H1 (cell line): ENCODE results near the gene MUC13. TPM values are rescaled to one million over a fixed set of nuclear protein-coding genes. Genes with fewer than 3 reads are reported as not detected.

ENCODE experiments used
- CTCF ChIA-PET: fragments of 300-600 bp; sonication (Branson Sonifier 250); formaldehyde crosslinking; loops from one replicate; lab custom pipeline; 2021; ENCODE audit not compliant: partially characterized antibody; lab: Charles Lee
- POLR2A ChIA-PET: fragments of 300-600 bp; sonication (Branson Sonifier 250); formaldehyde crosslinking; loops from one replicate; lab custom pipeline; 2021; ENCODE audit warnings: inconsistent platforms; ENCODE audit not compliant: partially characterized antibody; lab: Charles Lee
- DNase-seq, 2 experiments: peaks; one replicate each; pipeline versions ENCODE4 v3.0.0 to v3.0.0-alpha.2; 2010 to 2022; ENCODE audit warnings: low spot score in 2 of 2, low read depth in 1 of 2, mixed read lengths in 1 of 2
- FAIRE-seq: peaks from 2 replicates; lab custom pipeline; 2011; peaks lifted over from hg19 to GRCh38; lab: Jason Lieb, UNC
- H2AFZ ChIP-seq: 2 replicates; pipeline ENCODE4 v1.8.1; 2012; ENCODE audit warnings: low read length, inconsistent platforms
- H2AK5ac ChIP-seq: 2 replicates; pipeline ENCODE4 v1.6.1; 2013; ENCODE audit warnings: low read depth, low read length
- H2BK120ac ChIP-seq: replicated peaks from 2 replicates; pipeline ENCODE3; 2013; ENCODE audit warnings: low read depth, low read length, inconsistent platforms
- H2BK12ac ChIP-seq: 2 replicates; pipeline ENCODE4 v1.6.1; 2013; ENCODE audit warnings: low read depth, low read length
- H2BK15ac ChIP-seq: 2 replicates; pipeline ENCODE4 v1.6.1; 2013; ENCODE audit warnings: low read length
- H2BK20ac ChIP-seq: 2 replicates; pipeline ENCODE4 v1.6.1; 2013; ENCODE audit warnings: low read length
- H2BK5ac ChIP-seq: 2 replicates; pipeline ENCODE4 v1.6.1; 2013; ENCODE audit warnings: low read depth, low read length
- H3K14ac ChIP-seq: 2 replicates; pipeline ENCODE4 v1.6.1; 2013; ENCODE audit warnings: inconsistent platforms; ENCODE audit not compliant: insufficient read length
- H3K18ac ChIP-seq: 2 replicates; pipeline ENCODE4 v1.6.1; 2013; ENCODE audit warnings: low read length; ENCODE audit errors: extremely low read depth
- H3K23ac ChIP-seq: 2 replicates; pipeline ENCODE4 v1.6.1; 2013; ENCODE audit warnings: inconsistent platforms; ENCODE audit not compliant: insufficient read length
- H3K23me2 ChIP-seq: 2 replicates; pipeline ENCODE4 v1.6.1; 2013; ENCODE audit warnings: low read depth, low read length
- H3K27ac ChIP-seq: 2 replicates; pipeline ENCODE4 v1.6.1; 2011; ENCODE audit warnings: low read depth, low read length, inconsistent platforms
- H3K27me3 ChIP-seq, 4 experiments: replicated peaks in 1 of 4; 1 replicate in 1 of 4; 2 replicates in 3 of 4; pipeline versions ENCODE4 v1.6.1 to v1.8.1; 2011 to 2013; ENCODE audit warnings: low read length in 3 of 4, mild to moderate bottlenecking in 3 of 4, inconsistent platforms in 2 of 4, mixed read lengths in 2 of 4, moderate library complexity in 1 of 4; ENCODE audit not compliant: control insufficient read depth in 3 of 4, insufficient read depth in 3 of 4; ENCODE audit errors: extremely low read depth in 1 of 4
- H3K36me3 ChIP-seq, 4 experiments: 2 replicates each; pipeline versions ENCODE4 v1.6.1 to v1.8.1; 2011 to 2013; ENCODE audit warnings: mild to moderate bottlenecking in 4 of 4, low read length in 3 of 4, moderate library complexity in 2 of 4, control low read depth in 1 of 4, inconsistent platforms in 1 of 4; ENCODE audit not compliant: insufficient read depth in 4 of 4, control insufficient read depth in 2 of 4
- H3K4ac ChIP-seq: replicated peaks from 2 replicates; pipeline ENCODE3; 2013; ENCODE audit warnings: low read length, low read depth, mixed read lengths, inconsistent platforms; ENCODE audit not compliant: insufficient read length
- H3K4me1 ChIP-seq, 4 experiments: replicated peaks in 1 of 4; 1 replicate in 1 of 4; 2 replicates in 3 of 4; pipeline versions ENCODE4 v1.6.1 to v1.8.1; 2011 to 2013; ENCODE audit warnings: low read length in 3 of 4, inconsistent platforms in 2 of 4, mixed read lengths in 1 of 4; ENCODE audit not compliant: insufficient read depth in 4 of 4, control insufficient read depth in 3 of 4
- H3K4me2 ChIP-seq, 2 experiments: 2 replicates each; pipeline versions ENCODE4 v1.6.1 to v1.8.1; 2011 to 2013; ENCODE audit warnings: low read depth in 2 of 2, low read length in 2 of 2, control low read depth in 1 of 2, inconsistent platforms in 1 of 2, mild to moderate bottlenecking in 1 of 2; ENCODE audit not compliant: insufficient read depth in 1 of 2
- H3K4me3 ChIP-seq, 4 experiments: fragments of 200-600, 300-600 bp in 1 of 4; sonication (generic), shearing (Covaris generic), sonication (Bioruptor Twin) in 1 of 4; 2 replicates each; pipeline versions ENCODE4 v1.5.1 to v1.8.1; 2011 to 2016; ENCODE audit warnings: low read length in 4 of 4, low read depth in 3 of 4, control low read depth in 2 of 4, inconsistent platforms in 2 of 4, mild to moderate bottlenecking in 2 of 4, mixed read lengths in 1 of 4, moderate library complexity in 1 of 4; ENCODE audit not compliant: insufficient read depth in 2 of 4; ENCODE audit errors: extremely low read depth in 1 of 4
- H3K56ac ChIP-seq: replicated peaks from 2 replicates; pipeline ENCODE3; 2013; ENCODE audit warnings: low read depth, mild to moderate bottlenecking, mixed read lengths, low read length, inconsistent platforms; ENCODE audit not compliant: insufficient read length
- H3K79me1 ChIP-seq: 2 replicates; pipeline ENCODE4 v1.6.1; 2013; ENCODE audit warnings: low read depth, low read length, control low read depth
- H3K79me2 ChIP-seq, 2 experiments: 2 replicates each; pipeline versions ENCODE4 v1.6.1 to v1.8.1; 2012 to 2013; ENCODE audit warnings: low read length in 2 of 2, mild to moderate bottlenecking in 2 of 2, inconsistent platforms in 1 of 2; ENCODE audit not compliant: insufficient read depth in 2 of 2, control insufficient read depth in 1 of 2
- H3K9ac ChIP-seq, 4 experiments: replicated peaks in 1 of 4; 1 replicate in 1 of 4; 2 replicates in 3 of 4; pipeline versions ENCODE4 v1.6.1 to v1.8.1; 2011 to 2013; ENCODE audit warnings: low read depth in 3 of 4, low read length in 3 of 4, control low read depth in 2 of 4, mild to moderate bottlenecking in 2 of 4, moderate library complexity in 2 of 4, inconsistent platforms in 1 of 4; ENCODE audit errors: extremely low read depth in 1 of 4
- H3K9me3 ChIP-seq, 2 experiments: 2 replicates each; pipeline versions ENCODE4 v1.6.1 to v1.8.1; 2012 to 2013; ENCODE audit warnings: mild to moderate bottlenecking in 2 of 2, moderate library complexity in 2 of 2, control low read depth in 1 of 2, inconsistent platforms in 1 of 2, low read depth in 1 of 2, low read length in 1 of 2, mixed read lengths in 1 of 2; ENCODE audit not compliant: insufficient read depth in 2 of 2
- H4K20me1 ChIP-seq, 2 experiments: replicated peaks in 1 of 2; 2 replicates each; pipeline versions ENCODE3 to v1.8.1; 2011 to 2013; ENCODE audit warnings: inconsistent platforms in 2 of 2, low read length in 2 of 2, mild to moderate bottlenecking in 1 of 2; ENCODE audit not compliant: insufficient read depth in 2 of 2, control insufficient read depth in 1 of 2
- H4K5ac ChIP-seq: 2 replicates; pipeline ENCODE4 v1.6.1; 2013; ENCODE audit warnings: low read length, low read depth, mixed read lengths, inconsistent platforms; ENCODE audit not compliant: insufficient read length
- H4K8ac ChIP-seq: 2 replicates; pipeline ENCODE4 v1.8.0; 2013; ENCODE audit warnings: mild to moderate bottlenecking, moderate library complexity, low read length, inconsistent platforms; ENCODE audit not compliant: insufficient read depth; ENCODE audit errors: extremely low read depth
- H4K91ac ChIP-seq: replicated peaks from 2 replicates; pipeline ENCODE3; 2013; ENCODE audit warnings: low read length, mixed read lengths, inconsistent platforms; ENCODE audit not compliant: insufficient read length
- CTCF ChIP-seq, 3 experiments: IDR thresholded peaks; 1 replicate in 2 of 3; 2 replicates in 1 of 3; pipeline versions ENCODE4 v1.5.1 to v1.6.1; 2011; ENCODE audit warnings: low read length in 3 of 3, mild to moderate bottlenecking in 3 of 3, inconsistent platforms in 2 of 3, low read depth in 1 of 3, moderate library complexity in 1 of 3; ENCODE audit not compliant: insufficient read depth in 1 of 3; ENCODE audit errors: control extremely low read depth in 1 of 3
- RAD21 ChIP-seq, 2 experiments: IDR thresholded peaks in 1 of 2; conservative IDR thresholded peaks in 1 of 2; 2 replicates each; pipeline ENCODE4 v1.6.1; 2011; ENCODE audit warnings: low read depth in 2 of 2, low read length in 2 of 2, improper control_type of control experiment in 1 of 2, inconsistent platforms in 1 of 2, mild to moderate bottlenecking in 1 of 2, moderate library complexity in 1 of 2
- TBP ChIP-seq: IDR thresholded peaks from 2 replicates; pipeline ENCODE4 v1.6.1; 2011; ENCODE audit warnings: low read depth, low read length, improper control_type of control experiment
- WGBS, 2 experiments: shearing (Covaris generic) in 1 of 2; methylation state at CpG; one replicate each; pipeline versions ENCODE4 v1.1.6 to v1.1.7; 2013 to 2015; ENCODE audit warnings: low lambda C conversion rate in 2 of 2, mixed read lengths in 2 of 2, inconsistent platforms in 1 of 2, low coverage in 1 of 2, missing lambda C conversion rate in 1 of 2; ENCODE audit not compliant: insufficient replicate concordance in 2 of 2, insufficient coverage in 1 of 2, insufficient read length in 1 of 2; ENCODE audit errors: extremely low coverage in 1 of 2, missing lambda C conversion rate in 1 of 2; 5-methylcytosine and 5-hydroxymethylcytosine counted together
- polyA plus RNA-seq, 7 experiments: library from polyadenylated mRNA; depleted of rRNA in 3 of 7; stranded (reverse) in 5 of 7; unstranded in 2 of 7; fragments of >200 nt in 5 of 7; fragments of 200-250 nt in 2 of 7; gene quantifications; 1 replicate in 5 of 7; 2 replicates in 1 of 7; 4 replicates in 1 of 7; pipeline versions ENCODE4 v1.2.1 to v1.2.3, GENCODE V29; 2011 to 2013; ENCODE audit warnings: missing spikeins in 2 of 7, mixed read lengths in 2 of 7
- total RNA-seq: library from RNA; stranded (reverse); fragmentation: NEBNext Ultra II Directional; extraction: Animal tissue kit (Norgen Biotek cat#: 25700); gene quantifications from 2 replicates; pipeline ENCODE4 v1.2.1, GENCODE V29; 2021

MUC13 gene
- total and polyA plus RNA-seq, 2 of the 8 experiments (the other 6 are each of a cell fraction or from before 2014, with no cell fraction given), result not detected

GRCh38 chr3:124928333-124929202, 6.0 kb downstream of the MUC13 start:
- Histone ChIP-seq H3K79me1 (no peaks in the 10 kb centered on the region), H4K8ac (no peak overlapping the region), H3K27me3 (no peaks in the 10 kb centered on the region; a peak in 1 of 7 replicates), H2BK120ac (no peak overlapping the region), H3K4me2 (no peak overlapping the region), H2AFZ (no peak overlapping the region), H2BK15ac (no peak overlapping the region), H3K4ac (no peak overlapping the region), H3K23me2 (no peaks in the 10 kb centered on the region; the same call in 1 of the 2 replicates), H3K27ac (no peak overlapping the region), H2BK12ac (no peak overlapping the region), H4K20me1 (no peaks in the 10 kb centered on the region), H2BK20ac (no peak overlapping the region), H3K4me3 (no peak overlapping the region), H3K36me3 (no peaks in the 10 kb centered on the region), H4K91ac (no peak overlapping the region), H3K9me3 (no peaks in the 10 kb centered on the region), H2AK5ac (no peak overlapping the region), H3K23ac (no peak overlapping the region), H3K14ac (no peak overlapping the region), H4K5ac (no peak overlapping the region), H3K18ac (no peak overlapping the region), H3K4me1 (no peaks in the 10 kb centered on the region), H3K56ac (no peak overlapping the region), H2BK5ac (no peak overlapping the region), H3K79me2 (no peaks in the 10 kb centered on the region), H3K9ac (no peak overlapping the region)
- POLR2A ChIA-PET, result interaction anchor here (2.5 kb wide), 1 partner anchor 168 kb away, joined by 8 read pairs; no protein-coding TSS in a partner anchor
- TF ChIP-seq TBP, result no peak
- TF ChIP-seq RAD21 (IDR thresholded peaks at IDR 0.05 in 1 of 2, conservative IDR thresholded peaks at IDR 0.05 in 1 of 2; ENCODE audit: low read depth in 2 of 2, low read length in 2 of 2), result peak; percentile 72 to 78
- TF ChIP-seq CTCF (IDR thresholded peaks at IDR 0.05; ENCODE audit: control extremely low read depth in 1 of 3, insufficient read depth in 1 of 3, low read depth in 1 of 3, low read length in 3 of 3), result peak in 2 of 3 experiments; percentile 71 to 81; a peak in 3 of 4 replicates
- 42% methylated on average over 4 of the region's 4 CpGs; no CpG with 5 or more reads in 1 of the 2 experiments for WGBS, 2 experiments
- FAIRE-seq, result peak; percentile 19
- DNase-seq, result peak in 1 of 2 experiments; percentile 66
- CTCF ChIA-PET, result interaction anchor here (0.6 to 10.5 kb wide), 23 partner anchors 9 to 507 kb away, joined by 3 to 126 read pairs (median 5); partner anchors contain the start of gene MUC13
